CD4-positive, alpha-beta T cell treated with Interleukin-2 at 100 ng/mL for 4 hours (primary cell): ENCODE data around the gene C3orf49.

ENCODE experiments used
- DNase-seq: peaks from one replicate; pipeline ENCODE4 v3.0.0-alpha.2; 2020; ENCODE audit warnings: low spot score

The C3orf49 gene, protein sequence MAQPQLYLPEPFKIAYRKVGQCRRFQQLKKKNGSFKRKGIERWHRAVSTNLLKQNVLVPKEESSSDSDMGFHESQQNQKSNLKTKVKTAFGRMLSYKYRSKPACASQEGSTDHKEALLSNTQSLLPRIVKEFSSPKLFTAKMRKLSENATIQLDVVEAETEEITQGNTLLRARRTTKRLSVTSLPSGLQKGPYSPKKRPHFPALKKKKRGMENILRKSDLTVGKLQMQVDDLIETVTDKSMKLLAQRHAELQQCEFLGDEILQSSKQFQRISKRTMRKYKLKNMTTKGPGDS

DNA sequence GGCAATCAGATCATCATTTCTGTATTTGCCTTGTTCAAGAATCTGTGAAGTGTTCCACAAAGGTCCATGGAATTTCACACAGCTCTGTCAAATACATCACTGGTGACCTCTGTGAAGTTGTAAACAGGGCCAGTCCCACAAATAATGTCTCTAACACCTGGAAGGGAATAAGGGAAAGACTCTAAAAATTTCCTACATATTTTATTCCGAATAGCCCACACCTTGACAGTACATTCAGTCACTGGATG, at the start of gene C3orf49:
Gene C3orf49 (plus strand): TSS at position 149 of the 248 bp plus-strand sequence. CDS start 173 bp downstream, outside the sequence.
- DNase-seq, result no peak

DNA sequence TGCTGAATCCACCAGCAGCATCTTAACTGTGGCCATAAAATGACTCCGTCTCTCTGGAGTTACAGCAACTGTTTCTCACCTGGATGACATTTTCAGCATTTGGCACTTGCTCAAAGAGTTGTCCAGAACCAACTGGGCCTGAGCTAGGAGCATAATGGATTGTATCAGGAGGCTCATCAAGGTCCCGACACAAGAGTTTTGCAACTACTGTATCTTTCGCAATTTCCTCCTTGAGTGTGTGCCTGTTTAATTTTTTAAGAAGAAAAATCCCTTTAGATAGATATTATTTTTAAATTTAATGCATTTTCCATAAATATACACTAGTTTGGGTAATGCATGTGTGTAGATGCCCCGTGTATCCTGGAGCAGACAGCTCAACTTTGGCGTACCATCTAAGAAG, 44.3 kb upstream of the C3orf49 start:
- DNase-seq, result no peak

DNA sequence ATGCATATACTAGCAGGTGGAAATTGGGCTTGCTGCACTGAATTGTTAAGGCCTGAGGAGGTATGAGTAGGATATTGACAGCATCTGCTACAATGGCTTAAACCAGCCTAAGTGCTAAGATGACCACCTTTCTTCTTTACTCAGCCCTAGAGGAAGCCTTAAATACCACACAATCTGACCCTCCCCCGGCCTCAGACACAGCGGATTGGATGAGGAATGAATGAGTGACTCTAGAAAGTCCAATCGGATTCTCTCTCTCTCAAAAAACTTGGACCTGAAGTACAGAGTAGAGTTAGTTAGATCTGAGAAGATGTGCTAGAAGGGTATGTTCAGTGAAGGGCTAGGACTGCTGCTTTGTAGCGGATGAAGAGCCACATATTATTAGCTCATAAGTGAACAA, 39.9 kb upstream of the C3orf49 start:
- DNase-seq, result no peak

DNA sequence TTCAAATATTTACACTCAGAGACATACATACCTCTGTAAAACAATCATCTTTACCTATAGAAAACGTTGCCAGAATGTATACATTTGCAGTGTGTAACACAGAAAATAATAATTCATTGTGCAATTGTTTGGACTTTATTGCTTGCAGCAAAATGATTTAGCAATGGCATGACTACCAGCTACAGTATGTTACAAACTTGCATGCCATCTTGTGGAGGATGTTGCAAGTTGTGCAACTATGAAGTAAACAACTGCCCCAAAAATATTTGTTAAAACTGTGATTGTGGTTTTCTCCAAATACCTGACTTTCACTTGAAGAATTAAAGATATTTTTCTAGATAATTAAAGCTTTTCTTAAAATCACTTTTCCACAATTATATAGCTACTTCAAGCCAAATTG, 27.1 kb upstream of the C3orf49 start:
- DNase-seq, result no peak

DNA sequence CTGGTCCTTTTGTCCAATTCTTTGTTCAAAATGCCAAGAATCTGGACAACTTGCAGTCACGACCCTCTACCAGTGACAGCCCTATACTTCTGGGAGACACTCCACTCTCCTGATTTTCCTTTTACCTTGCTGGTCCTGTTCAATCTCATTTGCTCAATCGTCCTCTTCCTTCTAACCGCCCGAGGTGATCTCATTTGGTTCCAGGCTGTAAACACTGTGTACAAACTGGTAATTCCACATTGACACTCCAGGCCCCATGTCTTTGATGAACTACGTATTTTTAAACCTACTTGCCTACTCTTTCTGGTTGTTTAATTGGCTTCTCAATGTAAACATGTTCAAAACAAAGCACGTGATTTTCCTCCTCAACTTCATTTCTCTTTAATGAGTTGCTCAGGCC, 23.7 kb upstream of the C3orf49 start:
- no peak for DNase-seq

DNA sequence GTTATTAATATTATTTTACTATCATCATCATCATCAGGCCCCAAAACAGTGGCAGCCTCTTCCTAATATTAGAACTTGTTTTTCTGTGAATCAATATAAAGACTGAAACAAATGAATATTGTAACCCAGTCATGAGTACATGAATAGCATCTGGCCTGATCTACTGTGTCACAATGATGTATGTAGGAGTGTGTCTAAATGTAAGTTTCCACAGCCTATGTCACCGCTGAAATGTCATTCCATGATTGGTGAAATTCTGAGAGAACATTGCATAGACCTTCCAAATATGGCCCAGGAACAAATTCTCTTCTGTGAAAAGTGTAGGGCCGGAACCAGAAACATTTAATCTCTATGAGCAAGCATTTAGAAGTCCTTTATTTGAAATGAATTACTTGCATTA, 20.6 kb upstream of the C3orf49 start:
- DNase-seq, result no peak

DNA sequence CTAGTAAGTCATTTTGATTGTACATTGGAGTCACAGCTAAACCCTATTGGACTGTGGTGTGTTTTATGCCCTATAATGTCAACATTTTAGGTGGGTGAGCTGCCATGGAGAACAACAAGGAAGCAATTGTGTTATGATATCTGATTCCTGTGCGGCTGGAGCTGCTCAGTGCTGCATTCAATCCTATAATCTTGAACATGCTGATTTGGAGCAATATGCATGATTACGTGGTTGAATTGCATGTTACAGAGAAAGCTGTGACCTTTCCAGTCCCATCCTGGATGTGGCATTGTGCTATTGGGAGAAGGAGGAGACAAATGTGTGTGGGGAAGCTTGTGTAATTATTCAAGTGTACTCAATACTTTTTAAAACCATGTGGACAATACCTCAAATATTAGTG, 20.1 kb upstream of the C3orf49 start:
- no peak for DNase-seq

DNA sequence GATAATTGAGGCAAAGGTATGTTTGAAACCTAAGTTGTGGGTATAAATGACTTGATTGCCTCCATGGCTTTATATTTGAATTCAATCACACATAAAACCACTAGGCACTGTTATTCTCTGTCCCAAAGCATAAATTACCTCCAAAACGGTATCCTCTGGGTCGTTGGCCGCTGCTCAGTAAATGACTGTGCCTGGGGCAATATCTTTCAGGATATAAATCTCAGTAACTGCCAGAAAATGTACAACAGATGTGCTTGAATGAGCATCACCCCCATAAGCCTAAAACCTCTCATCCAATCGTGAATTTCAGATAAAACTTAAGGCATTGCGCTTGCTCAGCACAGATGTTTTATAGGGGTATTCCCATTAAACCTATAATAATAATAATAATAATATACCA, 19.0 kb upstream of the C3orf49 start:
- no peak for DNase-seq

DNA sequence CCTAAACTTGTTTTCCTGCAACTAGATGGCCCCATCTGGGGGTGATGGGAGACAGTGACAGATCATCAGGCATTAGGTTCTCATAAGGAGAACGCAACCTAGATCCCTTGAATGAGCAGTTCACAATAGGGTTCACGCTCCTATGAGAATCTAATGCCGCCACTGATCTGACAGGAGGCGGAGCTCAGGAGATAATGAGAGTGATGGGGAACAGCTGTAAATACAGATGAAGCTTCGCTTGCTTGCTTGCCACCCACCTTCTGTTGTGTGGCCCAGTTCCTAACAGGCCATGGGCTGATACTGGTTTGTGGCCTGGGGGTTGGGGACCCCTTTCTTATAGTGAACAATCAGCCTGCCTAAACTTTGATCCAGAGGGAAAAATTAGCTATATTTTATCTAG, 15.2 kb upstream of the C3orf49 start:
- DNase-seq, result no peak

DNA sequence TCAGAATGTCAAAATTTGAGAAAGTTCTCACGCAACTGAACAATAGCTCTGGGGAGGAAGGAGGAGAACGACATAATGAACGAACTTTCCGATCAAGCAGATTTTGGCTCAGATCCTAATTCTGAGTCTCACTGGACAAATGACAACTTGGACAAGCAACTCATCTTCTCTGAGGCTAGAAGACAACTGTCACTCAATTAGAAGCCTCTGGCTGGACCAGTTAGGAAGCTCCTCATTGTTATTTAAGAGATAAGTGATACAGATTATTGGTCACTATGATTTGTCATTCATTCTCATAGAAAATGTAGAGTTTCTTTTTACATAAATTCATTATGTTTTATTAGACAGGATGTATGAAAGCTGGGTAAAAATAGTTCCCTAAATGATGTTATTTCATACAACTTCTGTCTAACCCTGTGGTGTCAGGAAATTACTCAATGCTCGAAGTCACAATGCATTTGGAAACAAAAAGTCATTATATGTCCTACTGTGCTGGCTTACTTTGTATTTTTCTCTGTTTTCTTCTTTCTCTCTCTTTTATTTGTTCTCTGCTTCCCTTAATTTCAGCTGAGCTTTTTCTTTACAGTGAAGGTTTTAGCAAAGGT, 11.0 kb upstream of the C3orf49 start:
- DNase-seq, result no peak

DNA sequence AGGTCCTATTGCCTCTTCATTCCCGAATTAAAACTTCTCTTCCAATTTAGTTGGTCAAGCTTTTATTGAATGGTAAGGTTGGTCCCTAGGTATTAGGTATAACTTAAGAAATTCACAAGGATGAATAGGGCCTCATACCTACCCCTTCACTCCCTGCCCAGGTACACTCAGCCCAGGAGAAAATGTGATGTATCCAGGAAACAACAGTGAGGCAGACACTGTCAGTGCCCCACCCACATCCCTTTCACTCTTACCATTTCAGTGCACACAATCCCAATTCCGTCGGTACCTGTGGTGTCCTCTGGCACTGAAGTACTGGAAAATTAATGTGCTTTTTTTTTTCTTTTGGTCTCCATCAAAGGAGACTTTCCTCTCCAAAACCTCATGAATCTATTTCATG, 10.5 kb upstream of the C3orf49 start:
- no peak for DNase-seq

DNA sequence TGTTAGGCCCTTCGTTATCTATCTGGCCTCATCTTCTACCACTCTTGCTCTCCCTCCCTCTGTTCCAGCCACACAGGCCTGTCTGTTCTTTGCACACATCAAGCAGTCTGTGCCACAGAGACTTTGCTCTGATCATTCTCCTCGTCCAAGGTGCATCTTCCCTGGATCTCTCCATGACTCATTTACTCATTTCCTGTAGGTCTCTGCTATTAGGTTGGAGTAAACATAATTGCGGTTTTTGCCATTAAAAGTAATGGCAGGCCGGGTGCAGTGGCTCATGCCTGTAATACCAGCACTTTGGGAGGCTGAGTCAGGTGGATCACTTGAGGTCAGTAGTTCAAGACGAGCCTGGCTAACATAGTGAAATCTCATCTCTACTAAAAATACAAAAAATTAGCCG, 9.5 kb upstream of the C3orf49 start:
- no peak for DNase-seq

DNA sequence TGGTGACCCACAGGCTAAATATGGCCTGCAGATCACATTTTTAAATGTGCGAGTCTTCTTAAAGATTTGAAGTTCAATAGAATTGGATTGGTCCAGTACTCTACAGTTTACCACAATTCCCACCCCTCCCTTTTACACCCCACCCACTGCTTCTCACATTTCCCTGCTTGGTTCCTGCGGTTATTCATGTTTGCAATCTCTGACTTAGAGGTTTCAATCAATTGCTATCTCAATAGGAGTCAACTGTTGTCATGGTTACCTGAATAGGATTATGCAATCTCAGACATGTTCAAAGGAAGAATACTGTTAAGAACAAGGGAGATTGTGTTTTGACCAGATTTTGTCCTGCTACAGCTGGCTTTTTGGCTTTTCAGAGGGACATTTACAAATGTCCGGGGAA, 4.9 kb upstream of the C3orf49 start:
- no peak for DNase-seq

DNA sequence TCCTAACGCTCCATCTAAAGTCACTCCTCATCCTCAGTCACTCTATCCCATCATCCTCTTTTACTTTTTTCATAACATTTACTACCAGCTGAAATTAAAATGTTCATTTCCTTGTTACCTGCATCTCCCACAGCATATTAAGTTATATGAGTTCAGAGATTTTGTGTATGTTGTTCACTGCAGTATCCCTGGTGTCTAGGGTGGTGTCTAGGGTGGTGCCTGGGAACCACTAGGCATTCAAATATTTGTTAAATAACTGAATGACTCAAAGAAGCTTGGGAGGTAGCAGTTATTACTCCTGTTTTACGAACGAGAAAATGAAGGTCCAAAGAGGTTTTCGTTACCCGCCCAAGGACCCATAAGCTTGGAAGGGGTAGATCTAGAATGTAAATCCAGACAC, 1.9 kb upstream of the C3orf49 start:
- DNase-seq, result no peak

DNA sequence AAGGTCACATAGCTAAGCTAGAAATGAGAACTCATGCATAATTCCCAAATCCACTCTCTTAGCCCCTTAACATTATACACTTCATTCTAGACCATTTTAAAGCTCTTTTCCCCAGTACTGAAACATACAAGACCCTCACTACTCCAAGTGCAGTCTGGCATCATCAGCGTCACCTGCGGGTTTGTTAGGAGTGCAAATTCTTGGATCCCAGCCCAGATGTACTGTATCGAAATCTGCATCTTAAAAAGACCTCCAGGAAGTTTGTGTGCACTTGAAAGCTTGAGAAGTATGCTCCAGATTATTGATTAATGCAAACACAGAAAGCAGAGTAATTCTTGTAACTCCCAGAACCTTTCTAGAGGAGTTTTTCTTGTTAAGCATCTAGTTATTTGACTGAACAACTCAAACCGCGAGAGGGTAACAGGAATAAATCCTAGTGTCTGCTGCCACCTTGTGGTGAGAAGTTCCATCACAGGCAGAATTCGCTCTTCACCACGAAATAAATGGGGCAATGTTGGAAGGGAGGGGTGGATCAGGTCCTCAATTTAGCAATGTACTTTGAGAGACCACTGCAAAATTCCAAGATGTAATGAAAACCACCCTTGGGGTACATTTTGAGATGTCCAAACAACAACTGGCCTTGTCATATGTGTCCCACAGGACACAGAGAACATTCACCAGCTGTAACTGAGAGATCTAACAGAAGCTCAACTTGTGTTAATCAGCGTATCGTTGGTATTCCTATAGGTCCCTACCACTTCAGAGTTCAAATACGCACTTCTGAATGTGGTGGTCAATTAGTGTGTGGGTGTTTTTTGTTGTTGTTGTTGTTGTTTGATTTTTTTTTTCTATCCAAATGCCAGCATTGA, 583 bp upstream of the C3orf49 start:
- peak; percentile 71 for DNase-seq

DNA sequence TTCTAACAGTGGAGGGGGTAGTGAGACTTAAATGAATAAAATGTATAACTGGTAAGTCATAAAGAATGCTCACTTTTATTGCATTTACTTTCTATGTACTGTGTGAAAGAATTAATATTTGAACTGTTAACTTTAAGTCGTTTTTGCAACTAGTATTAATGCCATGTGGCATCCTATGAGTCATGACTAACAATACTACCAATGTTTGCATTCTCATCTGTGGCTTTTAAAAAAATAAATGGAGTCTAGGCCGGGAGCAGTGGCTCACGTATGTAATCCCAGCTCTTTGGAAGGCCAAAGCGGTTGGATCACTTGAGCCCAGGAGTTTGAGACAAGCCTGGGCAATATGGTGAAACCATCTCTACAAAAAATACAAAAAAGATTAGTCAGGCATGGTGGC, 5.2 kb downstream of the C3orf49 start:
- DNase-seq, result no peak

DNA sequence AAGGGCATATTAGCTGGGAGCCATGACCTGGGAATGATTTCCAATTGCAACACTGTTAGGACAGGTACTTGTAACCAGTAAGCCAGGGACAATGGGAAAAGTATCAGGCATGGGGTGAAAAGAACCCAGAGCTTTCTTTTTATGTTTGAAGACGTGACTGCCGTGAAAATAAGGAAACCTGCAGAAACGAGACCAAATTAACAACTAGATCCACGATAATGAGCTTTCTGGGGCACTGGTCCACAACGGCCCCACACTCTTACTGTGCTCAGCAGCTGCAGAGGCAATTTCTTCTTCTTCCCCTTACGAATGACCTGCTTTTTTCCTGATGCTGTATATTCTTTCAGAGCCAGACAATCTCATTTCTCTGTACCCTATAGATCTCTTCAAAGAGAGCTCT, 11.4 kb downstream of the C3orf49 start:
- no peak for DNase-seq

DNA sequence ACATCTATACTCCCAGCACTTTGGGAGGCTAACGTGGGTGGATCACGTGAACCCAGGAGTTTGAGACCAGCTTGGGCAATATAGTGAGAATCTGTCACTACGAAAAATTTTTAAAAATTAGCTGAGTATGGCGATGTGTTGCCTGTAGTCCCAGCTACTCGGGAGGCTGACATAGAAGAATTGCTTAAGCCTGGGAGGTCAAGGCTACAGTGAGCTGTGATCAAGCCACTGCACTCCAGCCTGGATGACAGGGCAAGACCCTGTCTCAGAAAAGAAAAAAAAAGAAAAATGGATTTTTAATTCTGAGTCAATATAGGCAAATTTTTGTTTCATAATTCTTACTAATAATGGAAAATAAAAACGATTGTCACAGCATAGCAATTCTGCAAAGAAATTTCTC, 13.3 kb downstream of the C3orf49 start:
- no peak for DNase-seq

DNA sequence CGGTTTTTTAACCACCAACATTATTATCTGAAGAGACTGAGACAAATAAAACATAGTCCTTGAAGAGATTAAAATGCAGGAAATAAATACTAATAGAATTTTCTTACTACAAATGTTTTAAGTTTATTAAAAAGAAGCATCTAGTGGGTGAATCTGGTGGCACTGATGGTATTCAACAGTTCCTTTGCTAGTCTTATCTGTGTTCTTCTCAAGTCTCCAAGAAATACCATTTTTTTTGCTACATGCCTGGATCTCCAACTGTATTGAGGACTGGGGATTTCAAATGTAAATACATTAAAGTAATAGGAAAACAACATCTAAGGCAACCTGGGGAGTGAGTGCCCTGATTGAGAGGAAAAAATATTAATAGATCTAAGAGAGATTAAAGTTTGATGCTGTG, 22.6 kb downstream of the C3orf49 start:
- no peak for DNase-seq

DNA sequence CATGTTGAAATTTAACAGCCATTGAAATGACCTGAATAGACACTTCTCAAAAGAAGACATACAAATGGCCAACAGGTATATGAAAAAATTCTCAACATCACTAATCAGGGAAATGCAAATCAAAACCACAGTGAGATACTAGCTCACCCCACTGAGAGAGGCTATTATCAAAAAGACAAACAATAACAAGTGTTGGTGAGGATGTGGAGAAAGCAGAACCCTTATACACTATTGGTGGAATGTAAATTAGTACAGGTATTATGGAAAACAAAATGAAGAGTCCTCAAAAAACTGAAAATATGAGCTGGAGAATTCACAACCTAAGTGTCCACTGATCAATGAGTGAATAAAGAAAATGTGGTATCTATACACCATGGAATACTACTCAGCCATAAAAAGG, 23.0 kb downstream of the C3orf49 start:
- no peak for DNase-seq

DNA sequence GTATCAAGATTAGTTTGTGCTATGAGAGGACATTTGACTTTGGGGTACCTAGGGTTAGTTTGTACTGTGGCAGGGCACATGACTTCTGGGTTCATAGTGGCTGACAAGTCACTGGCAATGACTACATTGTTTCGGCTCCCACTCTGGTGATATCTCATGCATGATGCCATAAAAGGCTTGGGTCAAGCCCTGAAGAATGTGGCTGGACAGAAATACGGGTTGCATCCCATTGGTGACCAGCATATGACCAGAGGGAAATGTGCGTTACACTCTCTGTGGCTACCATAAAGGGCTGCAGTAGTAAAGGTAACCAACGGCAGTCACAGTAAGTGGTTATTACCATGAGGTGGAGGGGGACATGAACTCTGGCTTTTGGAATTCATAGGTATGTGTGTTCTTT, 26.1 kb downstream of the C3orf49 start:
- DNase-seq, result no peak

DNA sequence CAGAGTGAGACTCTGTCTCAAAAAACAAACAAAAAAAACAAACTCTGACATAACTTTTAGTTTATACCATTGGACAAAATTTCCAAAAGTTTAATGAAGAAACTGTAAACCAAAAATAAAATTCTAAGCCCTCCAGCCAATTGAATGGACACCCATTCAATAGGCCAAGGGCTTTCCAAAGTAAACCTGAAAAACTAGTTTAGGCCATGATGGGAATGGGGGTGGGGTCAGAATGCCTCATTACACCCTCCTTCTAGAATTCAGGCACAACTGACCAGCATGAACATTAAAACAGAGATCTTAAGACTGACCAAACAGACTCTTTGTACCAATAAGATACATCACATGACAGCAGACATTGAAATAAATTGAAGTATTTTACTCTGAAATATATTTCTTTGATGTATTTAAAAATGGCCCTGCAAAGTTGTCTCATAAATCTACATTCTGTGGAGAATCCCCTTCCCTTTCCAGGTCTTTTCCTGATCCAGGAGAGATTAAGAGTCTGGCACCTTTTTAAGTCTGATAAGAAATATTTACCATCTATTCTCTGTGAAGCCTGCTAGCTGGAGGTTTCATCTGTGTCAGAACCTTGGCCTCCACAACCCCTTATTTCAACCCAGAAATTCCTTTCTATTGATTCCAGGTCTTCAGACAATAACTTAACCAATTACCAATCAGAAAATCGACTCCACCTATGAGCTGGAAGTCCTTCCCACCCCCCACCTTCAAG, 28.8 kb downstream of the C3orf49 start:
- DNase-seq, result no peak

DNA sequence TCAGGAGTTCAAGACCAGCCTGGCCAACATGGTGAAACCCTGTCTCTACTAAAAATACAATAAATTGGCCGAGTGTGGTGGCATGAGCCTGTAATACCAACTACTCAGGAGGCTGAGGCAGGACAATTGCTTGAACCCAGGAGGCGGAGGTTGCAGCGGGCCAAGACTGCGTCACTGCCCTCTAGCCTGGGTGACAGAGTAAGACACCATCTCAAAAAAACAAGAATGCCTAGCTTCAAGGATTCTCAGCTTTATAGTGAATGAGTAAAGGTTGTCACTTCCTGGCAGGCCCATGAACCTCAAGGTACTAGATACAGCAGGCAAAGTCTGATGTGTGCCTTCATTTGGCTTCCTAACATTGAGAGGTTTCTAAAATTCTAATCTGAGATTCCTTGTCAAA, 30.1 kb downstream of the C3orf49 start:
- no peak for DNase-seq
